NCI-H1092 treated with DMSO at 0.1 percent for 48 hours (cell line): ENCODE data around the gene AGXT.
A peak's percentile ranks its signal among the peaks of the same experiment; 100 is the strongest.

Experiments used
- DNase-seq: peaks from one replicate; lab custom pipeline; 2025; lab: John Stamatoyannopoulos, UW

The AGXT gene

GRCh38 chr2:240868286-240869108, at the start of gene AGXT:
Gene AGXT, plus strand, starts transcription at chr2:240868824. Its CDS starts 42 bp downstream, at chr2:240868866.
- no peak for DNase-seq

GRCh38 chr2:240819126-240819857, 49.3 kb upstream of the AGXT start:
- peak; percentile 39 for DNase-seq

GRCh38 chr2:240819858-240820606, 48.6 kb upstream of the AGXT start, which contains the start of gene KIF1A:
Gene KIF1A, minus strand, starts transcription at chr2:240820219. Its CDS starts 22,467 bp downstream, at chr2:240797752.
- peak; percentile 84 for DNase-seq

GRCh38 chr2:240820607-240821428, 47.8 kb upstream of the AGXT start:
- peak; percentile 72 for DNase-seq

- DNase-seq, result no peak
These were observed 47.2 kb upstream of the AGXT start for GRCh38 chr2:240821429-240821778.

GRCh38 chr2:240822280-240822847, 46.3 kb upstream of the AGXT start:
- DNase-seq, result peak; percentile 73

- DNase-seq, result no peak
These were observed 44.9 kb upstream of the AGXT start for GRCh38 chr2:240823449-240824336.

- DNase-seq, result no peak
These were observed 43.1 kb upstream of the AGXT start for GRCh38 chr2:240825476-240825875.

GRCh38 chr2:240831594-240832204, 36.9 kb upstream of the AGXT start:
- DNase-seq, result no peak

GRCh38 chr2:240832205-240832727, 36.4 kb upstream of the AGXT start:
- peak; percentile 89 for DNase-seq

- DNase-seq, result no peak
These were observed 35.6 kb upstream of the AGXT start for GRCh38 chr2:240832921-240833494.

- DNase-seq, result no peak
These were observed 34.8 kb upstream of the AGXT start for GRCh38 chr2:240833724-240834285.

- DNase-seq, result no peak
These were observed 34.1 kb upstream of the AGXT start for GRCh38 chr2:240834377-240834975.

- no peak for DNase-seq
These were observed 33.1 kb upstream of the AGXT start for GRCh38 chr2:240835528-240835927.

GRCh38 chr2:240836781-240837467, 31.7 kb upstream of the AGXT start:
- DNase-seq, result no peak

GRCh38 chr2:240837621-240838020, 31.0 kb upstream of the AGXT start:
- DNase-seq, result no peak
